Suprapubic skin (tissue), 4 donors: ENCODE data around the gene UNC13B. TPM values are rescaled to one million over a fixed set of nuclear protein-coding genes. Genes with fewer than 3 reads are reported as not detected.

Experiments used
- DNase-seq, 2 donors: peaks; one replicate each; pipeline ENCODE4 v3.0.0-alpha.2; 2019; ENCODE audit warnings: low spot score in 2 of 2
- H3K27ac ChIP-seq: fragments of 200-600 bp; sonication (generic); one replicate; pipeline ENCODE4 v1.5.1; 2019
- H3K27me3 ChIP-seq: fragments of 200-600 bp; sonication (generic); one replicate; pipeline ENCODE4 v1.5.1; 2019
- H3K36me3 ChIP-seq: fragments of 200-600 bp; sonication (generic); one replicate; pipeline ENCODE4 v1.5.1; 2019
- H3K4me1 ChIP-seq: fragments of 200-600 bp; sonication (generic); one replicate; pipeline ENCODE4 v1.5.1; 2019
- H3K4me3 ChIP-seq: fragments of 200-600 bp; sonication (generic); one replicate; pipeline ENCODE4 v1.5.1; 2019; ENCODE audit warnings: mild to moderate bottlenecking
- H3K9me3 ChIP-seq: fragments of 200-600 bp; sonication (generic); one replicate; pipeline ENCODE4 v1.5.1; 2019
- EP300 ChIP-seq: sonication (generic); formaldehyde crosslinking; IDR thresholded peaks from one replicate; pipeline ENCODE4 v1.6.1; 2017; ENCODE audit warnings: antibody characterized with exemption
- POLR2A ChIP-seq, 2 donors: fragments of 450-650 bp; IDR thresholded peaks; one replicate each; pipeline ENCODE4 v1.6.1; 2017; ENCODE audit warnings: antibody characterized with exemption in 2 of 2, mild to moderate bottlenecking in 2 of 2, moderate library complexity in 2 of 2
- POLR2AphosphoS5 ChIP-seq, 3 donors: sonication (generic); formaldehyde crosslinking; IDR thresholded peaks; one replicate each; pipeline ENCODE4 v1.6.1; 2017; ENCODE audit warnings: antibody characterized with exemption in 3 of 3
- WGBS: methylation state at CpG from one replicate; pipeline ENCODE4 v1.1.5; 2018; 5-methylcytosine and 5-hydroxymethylcytosine counted together
- total RNA-seq, 4 donors: library from RNA; depleted of rRNA; stranded (reverse); fragments of >200 nt; gene quantifications; one replicate each; pipeline ENCODE4 v1.1.0, GENCODE V29; 2016
- TF ChIP-seq, protein P1 (sequence below), 2 donors: fragments of 200-600 bp in 1 of 2; fragments of 450-650 bp in 1 of 2; sonication (generic) in 1 of 2; IDR thresholded peaks; one replicate each; pipeline ENCODE4 v1.5.1; 2016 to 2019; ENCODE audit warnings: antibody characterized with exemption in 2 of 2, mild to moderate bottlenecking in 1 of 2, moderate library complexity in 1 of 2

Gene UNC13B
- total RNA-seq, 4 donors from 2014 or later = 27.8 to 43.2 (median 30.6) TPM

DNA sequence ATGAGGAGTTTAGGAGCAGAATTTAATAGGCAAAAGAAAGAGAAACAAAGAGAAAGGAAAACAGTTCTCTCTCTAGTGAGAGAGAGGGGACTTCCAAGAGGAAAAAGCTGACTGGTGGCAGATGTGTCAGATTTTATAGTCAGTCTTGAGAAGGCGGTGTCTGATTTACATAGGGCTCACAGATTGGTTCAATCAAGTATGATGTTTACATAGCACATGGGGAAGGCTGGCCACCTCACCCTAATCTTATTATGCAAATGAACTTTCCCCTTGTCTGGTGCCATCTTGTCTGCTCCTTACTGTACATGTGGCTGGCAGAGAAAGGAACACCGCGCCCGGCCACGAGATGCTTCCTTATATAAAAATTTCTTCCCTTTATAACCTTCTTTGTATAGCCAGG, 24.7 kb downstream of the UNC13B start:
- no peak for DNase-seq
- Histone ChIP-seq H3K27me3 (no peaks in the 10 kb centered on the region), H3K9me3 (no peaks in the 10 kb centered on the region), H3K27ac (no peak overlapping the region), H3K4me3 (no peak overlapping the region), H3K4me1 (no peaks in the 10 kb centered on the region), H3K36me3 (no peaks in the 10 kb centered on the region)
- TF ChIP-seq, protein P1, sequence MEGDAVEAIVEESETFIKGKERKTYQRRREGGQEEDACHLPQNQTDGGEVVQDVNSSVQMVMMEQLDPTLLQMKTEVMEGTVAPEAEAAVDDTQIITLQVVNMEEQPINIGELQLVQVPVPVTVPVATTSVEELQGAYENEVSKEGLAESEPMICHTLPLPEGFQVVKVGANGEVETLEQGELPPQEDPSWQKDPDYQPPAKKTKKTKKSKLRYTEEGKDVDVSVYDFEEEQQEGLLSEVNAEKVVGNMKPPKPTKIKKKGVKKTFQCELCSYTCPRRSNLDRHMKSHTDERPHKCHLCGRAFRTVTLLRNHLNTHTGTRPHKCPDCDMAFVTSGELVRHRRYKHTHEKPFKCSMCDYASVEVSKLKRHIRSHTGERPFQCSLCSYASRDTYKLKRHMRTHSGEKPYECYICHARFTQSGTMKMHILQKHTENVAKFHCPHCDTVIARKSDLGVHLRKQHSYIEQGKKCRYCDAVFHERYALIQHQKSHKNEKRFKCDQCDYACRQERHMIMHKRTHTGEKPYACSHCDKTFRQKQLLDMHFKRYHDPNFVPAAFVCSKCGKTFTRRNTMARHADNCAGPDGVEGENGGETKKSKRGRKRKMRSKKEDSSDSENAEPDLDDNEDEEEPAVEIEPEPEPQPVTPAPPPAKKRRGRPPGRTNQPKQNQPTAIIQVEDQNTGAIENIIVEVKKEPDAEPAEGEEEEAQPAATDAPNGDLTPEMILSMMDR (IDR thresholded peaks at IDR 0.05) = no peak
- TF ChIP-seq POLR2AphosphoS5 (IDR thresholded peaks at IDR 0.05) = no peak
- TF ChIP-seq EP300 = no peak
- TF ChIP-seq POLR2A (IDR thresholded peaks at IDR 0.05) = no peak
- WGBS = 91% methylated on average over 5 of the region's 5 CpGs

DNA sequence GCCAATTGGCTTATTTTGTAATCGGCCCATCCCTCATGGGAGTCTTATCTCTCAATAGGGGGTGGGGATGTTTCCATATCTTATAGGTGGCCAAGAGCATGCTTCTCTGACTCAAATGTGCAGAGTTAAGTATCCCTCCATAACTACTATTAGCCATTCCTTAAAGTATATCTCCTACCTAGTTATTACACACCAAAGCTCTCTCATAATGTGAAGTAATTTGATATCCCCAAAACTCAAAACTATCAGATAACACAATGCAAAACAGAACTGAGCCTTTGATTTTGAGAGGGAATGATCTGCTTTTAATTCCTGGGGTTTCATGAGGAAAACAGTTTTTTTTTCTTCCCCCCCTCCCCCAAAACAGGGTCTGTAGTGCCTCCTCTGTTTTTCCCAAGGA, 28.4 kb downstream of the UNC13B start:
- no peaks in the 10 kb centered on the region for H3K4me1 ChIP-seq
- DNase-seq = no peak
- H3K27me3 ChIP-seq = no peaks in the 10 kb centered on the region
- no peak overlapping the region for H3K27ac ChIP-seq
- 95% methylated on average over 1 of the region's 1 CpG for WGBS
- no peaks in the 10 kb centered on the region for H3K9me3 ChIP-seq
- no peak for TF ChIP-seq POLR2A (IDR thresholded peaks at IDR 0.05)
- no peak for TF ChIP-seq POLR2AphosphoS5 (IDR thresholded peaks at IDR 0.05)
- TF ChIP-seq EP300 = no peak
- TF ChIP-seq, protein P1 (IDR thresholded peaks at IDR 0.05) = no peak
- no peaks in the 10 kb centered on the region for H3K36me3 ChIP-seq
- no peak overlapping the region for H3K4me3 ChIP-seq

DNA sequence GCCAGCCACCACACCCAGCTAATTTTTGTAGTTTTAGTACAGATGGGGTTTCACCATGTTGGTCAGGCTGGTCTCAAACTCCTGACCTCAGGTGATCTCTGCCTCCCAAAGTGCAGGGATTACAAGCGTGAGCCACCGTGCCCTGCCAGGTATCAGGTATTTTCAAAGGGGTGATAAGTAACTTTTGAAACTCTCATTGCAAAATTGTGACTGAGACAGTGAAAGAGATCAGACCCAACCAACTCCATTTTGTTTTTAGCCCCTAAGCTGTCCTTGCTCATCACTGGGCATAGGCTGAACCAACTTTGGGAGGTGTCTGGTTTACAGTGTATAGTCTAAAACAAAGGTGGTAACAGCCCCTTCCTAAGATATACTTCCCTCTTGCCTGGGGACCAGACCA, 29.3 kb downstream of the UNC13B start:
- DNase-seq = no peak
- H3K36me3 ChIP-seq = no peaks in the 10 kb centered on the region
- no peaks in the 10 kb centered on the region for H3K9me3 ChIP-seq
- H3K27me3 ChIP-seq = no peaks in the 10 kb centered on the region
- no peaks in the 10 kb centered on the region for H3K4me1 ChIP-seq
- H3K27ac ChIP-seq = no peak overlapping the region
- no peak overlapping the region for H3K4me3 ChIP-seq
- no peak for TF ChIP-seq POLR2AphosphoS5 (IDR thresholded peaks at IDR 0.05)
- TF ChIP-seq, protein P1 (IDR thresholded peaks at IDR 0.05) = no peak
- no peak for TF ChIP-seq POLR2A (IDR thresholded peaks at IDR 0.05)
- TF ChIP-seq EP300 = no peak
- WGBS = 94% methylated on average over 2 of the region's 2 CpGs

DNA sequence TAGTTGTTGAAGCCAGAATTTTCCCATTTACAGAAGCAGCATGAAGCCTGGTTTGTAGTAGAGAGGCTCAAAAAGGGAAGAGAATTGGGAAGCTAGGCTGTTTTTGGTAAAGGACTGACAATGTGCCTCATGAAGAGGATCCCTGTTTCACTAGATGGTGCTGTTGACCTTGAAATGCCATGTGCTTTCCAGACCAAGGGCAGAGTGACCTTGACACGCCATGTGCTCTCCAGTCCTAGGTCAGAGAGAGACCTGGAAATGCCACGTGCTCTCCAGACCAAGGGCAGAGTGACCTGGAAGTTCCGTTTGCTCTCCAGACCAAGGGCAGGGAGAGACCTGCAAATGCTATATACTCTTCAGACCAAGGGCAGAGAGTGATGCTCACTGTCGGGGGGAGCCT, 32.0 kb downstream of the UNC13B start:
- no peak overlapping the region for H3K27ac ChIP-seq
- no peaks in the 10 kb centered on the region for H3K27me3 ChIP-seq
- no peaks in the 10 kb centered on the region for H3K9me3 ChIP-seq
- DNase-seq = no peak
- WGBS = 97% methylated on average over 4 of the region's 4 CpGs
- no peaks in the 10 kb centered on the region for H3K36me3 ChIP-seq
- TF ChIP-seq POLR2AphosphoS5 (IDR thresholded peaks at IDR 0.05) (no peak), POLR2A (IDR thresholded peaks at IDR 0.05) (no peak), EP300 (no peak)
- TF ChIP-seq, protein P1 (IDR thresholded peaks at IDR 0.05) = no peak
- H3K4me1 ChIP-seq = no peaks in the 10 kb centered on the region
- H3K4me3 ChIP-seq = no peak overlapping the region

DNA sequence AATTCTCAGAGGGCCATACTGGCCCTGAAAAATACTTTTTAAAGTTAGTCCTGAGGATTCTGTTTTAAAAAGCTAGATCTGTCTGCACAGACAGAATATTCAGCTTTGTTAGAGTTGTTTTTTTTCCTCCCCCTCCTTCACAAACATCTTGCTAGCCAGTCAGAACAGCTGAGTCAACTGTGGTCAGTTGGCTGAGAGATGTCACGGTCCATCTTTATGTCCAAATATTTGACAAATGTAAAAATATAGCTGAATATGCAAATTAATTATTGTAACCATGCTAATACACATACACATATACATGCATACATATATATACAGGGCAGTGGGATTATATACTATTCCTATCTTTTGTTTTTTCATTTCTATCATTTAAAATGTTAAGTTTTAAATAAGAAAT, 33.9 kb downstream of the UNC13B start:
- H3K27ac ChIP-seq = no peak overlapping the region
- TF ChIP-seq, protein P1 (IDR thresholded peaks at IDR 0.05) = no peak
- TF ChIP-seq EP300 (no peak), POLR2AphosphoS5 (IDR thresholded peaks at IDR 0.05) (no peak)
- WGBS = 63% methylated on average over 1 of the region's 1 CpG
- DNase-seq = no peak
- H3K27me3 ChIP-seq = no peaks in the 10 kb centered on the region
- H3K36me3 ChIP-seq = no peaks in the 10 kb centered on the region
- no peaks in the 10 kb centered on the region for H3K4me1 ChIP-seq
- H3K4me3 ChIP-seq = no peak overlapping the region
- H3K9me3 ChIP-seq = no peaks in the 10 kb centered on the region
